Measurements from ENCODE around the gene TMEM201.

DNA sequence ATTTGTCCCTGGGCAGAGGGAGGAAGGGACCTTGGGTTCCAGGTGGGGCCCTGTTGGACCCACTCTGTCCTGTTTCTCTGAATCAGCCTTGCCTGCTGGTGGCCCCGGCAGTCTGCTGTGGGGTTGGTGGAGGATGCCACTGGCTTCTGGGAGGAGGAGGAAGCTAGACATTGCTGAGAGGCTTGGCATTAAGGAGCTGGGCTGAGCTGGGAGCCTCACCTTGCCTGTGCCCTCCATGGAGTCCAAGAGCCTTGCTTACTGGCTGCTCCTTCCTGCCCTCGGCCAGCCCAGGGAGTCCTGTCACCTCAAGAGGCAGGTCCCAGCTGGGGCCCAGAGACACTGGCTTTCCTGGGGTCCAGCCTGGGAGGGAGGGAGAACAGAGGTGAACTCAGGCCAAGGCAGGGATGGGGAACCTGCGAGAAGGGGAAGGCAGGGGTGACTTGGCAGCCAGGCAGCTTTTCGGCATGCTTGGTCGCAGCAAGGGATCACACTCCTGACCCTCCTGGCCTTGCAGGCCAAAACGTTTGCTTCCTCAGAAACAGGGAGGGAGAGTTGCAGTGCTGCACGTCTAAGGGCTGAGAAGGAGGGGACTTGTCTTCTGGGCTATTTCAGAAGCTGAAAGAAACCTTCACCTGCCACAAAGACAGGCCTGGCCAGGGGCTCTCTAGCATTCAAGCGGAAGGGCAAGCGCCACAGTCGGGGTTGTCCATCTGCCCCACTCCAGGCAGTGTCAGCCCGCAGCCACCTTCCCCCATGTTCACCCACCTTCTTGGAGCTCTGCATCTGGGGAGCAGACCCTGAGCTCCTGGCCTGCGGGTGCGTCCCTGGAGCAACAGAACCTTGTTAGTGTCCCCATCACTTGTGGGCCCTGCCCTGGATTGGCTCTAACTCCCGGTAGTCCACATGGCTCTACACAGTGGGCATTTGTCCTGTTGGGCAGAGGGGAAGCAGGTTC lies 8.9 kb downstream of the TMEM201 start:
- TF ChIP-seq CTCF (CRISPR knock-in tag; IDR thresholded peaks at IDR 0.05), result no peak
- no peak for TF ChIP-seq AGO1 (IDR thresholded peaks at IDR 0.05; ENCODE audit: low read depth, low read length, poor library complexity, severe bottlenecking)
- TF ChIP-seq NFYB (CRISPR knock-in tag; IDR thresholded peaks at IDR 0.05), result no peak
- no peak for TF ChIP-seq ZEB1 (IDR thresholded peaks at IDR 0.05; ENCODE audit: insufficient replicate concordance, low read depth)
- no peak for TF ChIP-seq ZNF136 (CRISPR knock-in tag; IDR thresholded peaks at IDR 0.05; ENCODE audit: low read depth)
- no peak for TF ChIP-seq PTBP1 (IDR thresholded peaks at IDR 0.05; ENCODE audit: low read depth, low read length, poor library complexity, severe bottlenecking)
- TF ChIP-seq, protein P1, sequence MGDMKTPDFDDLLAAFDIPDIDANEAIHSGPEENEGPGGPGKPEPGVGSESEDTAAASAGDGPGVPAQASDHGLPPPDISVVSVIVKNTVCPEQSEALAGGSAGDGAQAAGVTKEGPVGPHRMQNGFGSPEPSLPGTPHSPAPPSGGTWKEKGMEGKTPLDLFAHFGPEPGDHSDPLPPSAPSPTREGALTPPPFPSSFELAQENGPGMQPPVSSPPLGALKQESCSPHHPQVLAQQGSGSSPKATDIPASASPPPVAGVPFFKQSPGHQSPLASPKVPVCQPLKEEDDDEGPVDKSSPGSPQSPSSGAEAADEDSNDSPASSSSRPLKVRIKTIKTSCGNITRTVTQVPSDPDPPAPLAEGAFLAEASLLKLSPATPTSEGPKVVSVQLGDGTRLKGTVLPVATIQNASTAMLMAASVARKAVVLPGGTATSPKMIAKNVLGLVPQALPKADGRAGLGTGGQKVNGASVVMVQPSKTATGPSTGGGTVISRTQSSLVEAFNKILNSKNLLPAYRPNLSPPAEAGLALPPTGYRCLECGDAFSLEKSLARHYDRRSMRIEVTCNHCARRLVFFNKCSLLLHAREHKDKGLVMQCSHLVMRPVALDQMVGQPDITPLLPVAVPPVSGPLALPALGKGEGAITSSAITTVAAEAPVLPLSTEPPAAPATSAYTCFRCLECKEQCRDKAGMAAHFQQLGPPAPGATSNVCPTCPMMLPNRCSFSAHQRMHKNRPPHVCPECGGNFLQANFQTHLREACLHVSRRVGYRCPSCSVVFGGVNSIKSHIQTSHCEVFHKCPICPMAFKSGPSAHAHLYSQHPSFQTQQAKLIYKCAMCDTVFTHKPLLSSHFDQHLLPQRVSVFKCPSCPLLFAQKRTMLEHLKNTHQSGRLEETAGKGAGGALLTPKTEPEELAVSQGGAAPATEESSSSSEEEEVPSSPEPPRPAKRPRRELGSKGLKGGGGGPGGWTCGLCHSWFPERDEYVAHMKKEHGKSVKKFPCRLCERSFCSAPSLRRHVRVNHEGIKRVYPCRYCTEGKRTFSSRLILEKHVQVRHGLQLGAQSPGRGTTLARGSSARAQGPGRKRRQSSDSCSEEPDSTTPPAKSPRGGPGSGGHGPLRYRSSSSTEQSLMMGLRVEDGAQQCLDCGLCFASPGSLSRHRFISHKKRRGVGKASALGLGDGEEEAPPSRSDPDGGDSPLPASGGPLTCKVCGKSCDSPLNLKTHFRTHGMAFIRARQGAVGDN (CRISPR knock-in tag; IDR thresholded peaks at IDR 0.05), result no peak
